ENCODE data around the gene MLLT11.

- TF ChIP-seq, protein P1, sequence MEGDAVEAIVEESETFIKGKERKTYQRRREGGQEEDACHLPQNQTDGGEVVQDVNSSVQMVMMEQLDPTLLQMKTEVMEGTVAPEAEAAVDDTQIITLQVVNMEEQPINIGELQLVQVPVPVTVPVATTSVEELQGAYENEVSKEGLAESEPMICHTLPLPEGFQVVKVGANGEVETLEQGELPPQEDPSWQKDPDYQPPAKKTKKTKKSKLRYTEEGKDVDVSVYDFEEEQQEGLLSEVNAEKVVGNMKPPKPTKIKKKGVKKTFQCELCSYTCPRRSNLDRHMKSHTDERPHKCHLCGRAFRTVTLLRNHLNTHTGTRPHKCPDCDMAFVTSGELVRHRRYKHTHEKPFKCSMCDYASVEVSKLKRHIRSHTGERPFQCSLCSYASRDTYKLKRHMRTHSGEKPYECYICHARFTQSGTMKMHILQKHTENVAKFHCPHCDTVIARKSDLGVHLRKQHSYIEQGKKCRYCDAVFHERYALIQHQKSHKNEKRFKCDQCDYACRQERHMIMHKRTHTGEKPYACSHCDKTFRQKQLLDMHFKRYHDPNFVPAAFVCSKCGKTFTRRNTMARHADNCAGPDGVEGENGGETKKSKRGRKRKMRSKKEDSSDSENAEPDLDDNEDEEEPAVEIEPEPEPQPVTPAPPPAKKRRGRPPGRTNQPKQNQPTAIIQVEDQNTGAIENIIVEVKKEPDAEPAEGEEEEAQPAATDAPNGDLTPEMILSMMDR (IDR thresholded peaks at IDR 0.05; ENCODE audit: low read length), result no peak
- TF ChIP-seq EZH2 (IDR thresholded peaks at IDR 0.05; ENCODE audit: borderline replicate concordance, low read length), result no peak
Measured at GRCh38 chr1:151058692-151059091, 1.5 kb upstream of the MLLT11 start.

All from OCI-LY1 (cell line).